GM21526 (cell line): ENCODE results near the gene GAN.

Experiments used
- ATAC-seq: cut with Tn5 transposase; IDR thresholded peaks from one replicate; pipeline ENCODE4 v1.9.1; 2021; ENCODE audit warnings: moderate library complexity; ENCODE audit not compliant: unreplicated experiment, low FRiP score

GAN gene

DNA sequence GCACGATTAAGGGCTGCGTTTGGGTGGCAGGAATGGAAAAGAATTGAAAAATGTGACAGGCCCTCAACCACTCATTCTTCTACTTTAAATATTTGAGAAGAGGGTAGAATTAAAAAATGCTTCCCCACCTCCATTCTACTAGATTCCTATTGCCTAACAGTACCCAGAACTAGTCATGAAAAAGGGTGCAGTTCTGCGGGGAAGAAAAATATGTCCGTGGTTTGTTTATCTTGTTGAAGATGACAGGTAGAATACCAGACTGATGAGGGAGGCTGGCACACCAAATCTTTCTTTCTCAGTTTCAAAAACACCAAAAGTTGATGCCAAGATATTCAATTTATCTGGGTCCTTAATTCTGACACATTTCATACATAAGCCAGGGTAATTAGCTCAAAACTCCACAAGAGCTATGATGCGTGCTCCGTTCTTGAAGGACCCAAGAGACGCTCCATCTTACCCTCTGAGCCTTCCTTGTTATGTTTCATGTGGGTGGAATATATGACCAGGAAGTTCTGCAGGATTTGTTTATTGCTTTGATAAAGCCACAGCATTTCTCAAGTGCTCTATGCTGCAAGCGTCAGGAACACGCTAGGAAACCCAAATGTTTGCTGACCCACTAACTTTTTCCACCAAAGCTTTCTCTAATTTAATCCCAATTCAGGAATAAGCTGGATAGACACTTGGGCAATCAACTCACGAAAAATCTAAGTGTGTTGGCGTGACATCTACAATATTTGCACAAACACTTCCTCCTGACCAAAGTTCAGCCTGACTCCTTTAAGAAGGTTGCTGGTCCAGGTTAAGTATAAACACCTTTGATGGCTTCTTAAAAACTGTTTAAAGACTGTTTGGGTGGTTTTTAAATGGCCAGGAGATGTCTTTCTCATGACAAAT is 20.6 kb upstream of the GAN start:
- ATAC-seq: no peak

DNA sequence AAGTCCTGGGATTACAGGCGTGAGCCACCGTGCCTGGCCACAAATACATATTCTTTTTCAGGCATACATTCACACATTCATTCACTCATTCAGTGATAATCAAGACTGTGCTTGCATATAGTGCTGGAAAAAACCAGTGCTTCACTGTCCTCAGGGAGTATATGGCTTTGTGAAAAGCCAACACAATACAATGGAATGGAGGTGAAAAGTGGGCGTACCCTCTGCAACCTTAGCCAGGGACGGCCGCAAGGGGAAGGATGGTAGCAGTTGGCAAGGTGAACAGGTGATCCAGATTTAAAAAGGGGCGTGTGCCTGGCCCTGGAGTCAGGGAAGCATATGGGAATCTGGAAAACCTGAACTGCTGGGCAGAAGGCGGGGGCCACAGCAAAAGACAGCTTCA is 18.1 kb upstream of the GAN start:
- no peak for ATAC-seq

DNA sequence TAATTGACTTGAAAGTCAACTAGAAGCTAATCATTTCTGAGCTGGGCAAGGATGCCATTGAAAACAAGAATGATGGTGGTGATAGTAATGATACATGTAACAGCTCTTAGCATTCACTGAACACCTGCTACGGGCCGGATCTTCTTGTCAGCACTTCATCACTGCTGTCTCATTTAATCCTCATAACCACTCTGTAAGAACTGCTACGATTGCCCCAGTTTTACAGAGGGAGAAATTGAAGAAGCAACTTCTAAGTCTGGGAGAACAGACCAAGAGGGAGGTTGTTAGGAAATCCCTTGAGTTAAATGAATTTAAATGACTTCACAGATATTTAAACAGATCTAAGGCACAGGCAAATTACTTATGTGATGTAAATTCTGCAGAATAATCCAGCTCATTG is 7.0 kb upstream of the GAN start:
- no peak for ATAC-seq

- no peak for ATAC-seq
These were observed 4.6 kb upstream of the GAN start for GRCh38 chr16:81310045-81310644.

DNA sequence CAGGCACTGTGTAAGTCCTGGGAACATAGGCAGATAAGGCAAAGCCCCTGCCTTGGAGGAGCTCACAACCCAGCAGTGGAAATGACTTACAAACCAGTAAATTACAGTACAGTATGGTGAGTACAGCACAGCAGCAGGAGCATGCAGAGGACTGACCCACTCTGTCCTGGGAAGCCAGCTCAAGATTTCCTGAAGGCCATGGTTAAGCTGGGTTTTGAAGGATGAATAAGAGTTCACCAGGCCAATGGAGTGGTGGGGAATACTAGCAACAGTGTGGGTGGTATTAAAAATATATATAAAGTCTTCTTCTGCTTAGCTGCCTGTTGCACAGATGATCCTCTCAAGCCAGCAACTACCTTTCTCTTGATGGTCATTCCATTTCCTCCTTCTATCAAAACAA is 3.0 kb upstream of the GAN start:
- no peak for ATAC-seq

DNA sequence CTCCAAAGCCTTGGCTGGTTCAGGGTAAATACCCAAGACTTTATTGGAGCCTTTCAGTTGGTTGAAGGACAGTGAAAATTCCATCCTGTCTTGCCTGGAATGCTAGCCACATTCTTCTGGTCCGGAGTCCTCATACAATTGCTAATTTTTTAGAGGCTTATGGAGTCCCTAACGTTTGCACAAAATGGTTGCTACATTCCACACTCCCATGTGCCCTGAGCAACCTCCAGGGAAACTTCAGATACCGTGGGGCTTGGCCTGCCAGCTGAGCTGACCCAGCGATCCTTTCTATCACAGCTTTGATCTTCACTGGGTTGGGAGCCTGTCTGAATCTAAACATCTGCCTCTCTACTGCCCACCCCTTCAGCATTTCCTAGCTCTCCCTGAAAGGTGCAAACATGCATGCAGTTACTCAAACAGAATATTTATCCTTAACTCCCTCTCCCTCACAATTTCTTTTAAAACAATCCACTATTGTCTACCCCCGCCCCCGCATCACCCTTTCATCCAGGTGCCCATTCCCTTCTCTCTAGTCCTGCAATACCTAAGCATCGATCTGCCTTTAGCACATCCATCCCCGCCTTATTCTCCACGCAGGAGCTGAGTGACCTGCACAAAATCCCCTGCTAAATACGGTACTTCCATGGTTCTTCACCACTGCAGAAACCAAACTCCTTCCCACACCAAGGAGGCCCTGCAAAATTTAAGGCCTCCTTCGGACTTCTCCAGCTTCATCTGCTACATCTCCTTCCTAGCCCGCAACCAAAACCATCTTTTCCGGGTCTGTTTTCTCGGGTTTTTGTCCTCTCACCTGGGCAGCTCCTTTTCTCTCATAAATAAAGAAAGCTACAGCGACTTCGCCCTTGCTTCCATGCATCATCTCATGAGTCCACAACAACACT is 810 bp upstream of the GAN start:
- ATAC-seq: no peak

GRCh38 chr16:81315271-81316175 is 761 bp downstream of the GAN start:
- peak; percentile 40 for ATAC-seq

- no peak for ATAC-seq
These were observed 1.4 kb downstream of the GAN start for GRCh38 chr16:81316176-81316496.

DNA sequence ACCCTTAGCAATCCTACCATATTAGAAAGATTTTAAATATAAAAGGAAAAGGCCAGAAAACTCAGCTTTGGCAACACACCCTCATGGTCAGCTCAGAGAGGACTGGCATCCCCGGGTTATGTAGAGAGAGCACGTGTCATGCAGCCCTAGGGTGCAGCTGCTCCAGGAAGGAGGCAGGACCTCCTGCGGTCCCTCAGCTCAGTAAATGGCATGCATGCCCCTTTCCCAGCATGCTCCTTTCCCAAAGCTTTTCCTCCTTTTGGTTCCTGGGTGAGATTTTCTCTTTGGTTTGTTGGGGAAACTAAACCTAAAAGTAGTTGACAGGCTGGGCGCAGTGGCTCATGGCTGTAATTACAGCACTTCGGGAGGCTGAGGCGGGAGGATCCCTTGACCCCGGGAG is 3.9 kb downstream of the GAN start:
- no peak for ATAC-seq

GRCh38 chr16:81319221-81319912 is 4.6 kb downstream of the GAN start:
- ATAC-seq: no peak

DNA sequence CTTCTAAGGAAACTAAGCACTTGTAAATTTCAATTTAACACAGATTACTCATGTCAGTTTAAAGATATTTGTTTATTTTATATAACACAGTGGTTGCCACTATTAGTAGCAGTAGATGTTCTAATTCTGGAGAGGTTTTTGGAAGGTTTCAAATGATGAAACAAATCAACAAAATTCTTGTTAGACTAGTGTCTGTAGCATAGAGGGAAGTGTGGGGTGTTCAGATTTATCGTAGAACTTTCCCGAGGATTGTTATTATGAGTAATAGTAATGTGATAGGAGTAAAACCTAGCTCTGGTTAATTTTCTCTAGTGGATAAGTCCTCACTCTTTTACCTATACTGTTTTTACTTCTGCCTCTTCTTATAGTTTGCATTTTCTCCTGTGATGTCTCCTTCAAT is 6.3 kb downstream of the GAN start:
- no peak for ATAC-seq

DNA sequence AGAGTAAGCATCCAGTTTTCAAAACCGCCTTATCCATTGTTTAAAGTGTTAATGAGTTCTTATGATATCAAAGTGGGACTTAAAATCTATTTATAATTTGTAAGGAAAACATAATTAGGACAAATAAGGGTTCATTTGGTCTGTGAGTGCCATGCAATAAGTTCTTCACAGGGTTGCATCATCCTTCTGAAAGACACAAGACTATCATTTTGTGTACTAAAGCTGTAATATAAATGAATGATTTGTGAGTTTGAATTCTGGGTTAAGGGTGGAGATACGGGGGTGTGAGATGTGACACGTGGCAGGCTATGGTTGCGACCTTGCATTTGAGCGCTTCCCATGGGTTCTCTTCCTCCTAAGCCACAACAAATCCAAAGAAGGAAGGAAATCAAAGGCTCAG is 6.8 kb downstream of the GAN start:
- ATAC-seq: no peak

DNA sequence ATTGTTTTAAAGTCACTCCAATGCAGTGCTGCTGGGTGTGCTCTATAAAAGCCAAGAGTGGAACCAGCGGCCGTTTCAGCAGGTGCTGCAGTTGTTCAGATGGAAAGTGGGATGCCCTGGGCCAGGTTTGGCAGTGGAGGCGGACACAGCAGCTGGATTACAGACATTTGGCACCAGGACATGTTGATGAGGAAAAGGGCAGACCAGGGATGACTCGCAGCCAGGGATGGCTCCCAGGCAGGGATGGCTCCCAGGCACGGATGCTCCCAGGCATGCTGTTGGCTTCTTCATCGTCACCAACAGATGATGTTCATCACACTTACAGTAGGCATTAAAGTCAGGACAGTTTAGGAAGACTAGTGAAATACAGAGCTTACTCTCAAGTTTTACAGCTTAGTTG is 10.0 kb downstream of the GAN start:
- ATAC-seq: no peak

DNA sequence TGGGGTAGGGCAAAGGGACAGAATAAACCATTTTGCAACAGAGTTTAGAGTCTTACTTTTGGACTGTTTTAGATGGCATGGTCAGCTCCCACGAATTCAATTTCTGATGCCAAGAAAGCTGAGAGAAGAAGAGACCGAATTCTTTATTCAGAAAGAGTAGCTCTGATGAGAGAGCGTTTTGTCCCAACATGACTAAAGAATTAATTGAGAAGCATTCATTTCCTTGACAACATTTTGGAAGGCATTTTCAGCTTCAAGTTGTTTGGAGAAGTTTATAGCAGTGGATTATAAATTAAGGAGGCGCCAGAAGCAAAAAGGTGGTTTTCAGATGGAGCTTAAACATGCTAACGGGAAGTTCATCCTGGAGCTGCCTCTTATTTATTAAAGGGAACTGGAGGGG is 12.2 kb downstream of the GAN start:
- no peak for ATAC-seq

GRCh38 chr16:81327447-81328196 is 12.9 kb downstream of the GAN start:
- ATAC-seq: no peak

- ATAC-seq: no peak
These were observed 15.2 kb downstream of the GAN start for GRCh38 chr16:81329947-81330346.

- no peak for ATAC-seq
These were observed 18.6 kb downstream of the GAN start for GRCh38 chr16:81333356-81333755.

- ATAC-seq: no peak
These were observed 20.9 kb downstream of the GAN start for GRCh38 chr16:81335669-81336068.

GRCh38 chr16:81337097-81337496 is 22.3 kb downstream of the GAN start:
- no peak for ATAC-seq
